GM19023 (cell line): ENCODE results near the gene SAG.

Source experiments
- ATAC-seq: cut with Tn5 transposase; IDR thresholded peaks from one replicate; pipeline ENCODE4 v1.9.1; 2021; ENCODE audit warnings: mild to moderate bottlenecking, moderate library complexity; ENCODE audit not compliant: unreplicated experiment

Gene SAG

DNA sequence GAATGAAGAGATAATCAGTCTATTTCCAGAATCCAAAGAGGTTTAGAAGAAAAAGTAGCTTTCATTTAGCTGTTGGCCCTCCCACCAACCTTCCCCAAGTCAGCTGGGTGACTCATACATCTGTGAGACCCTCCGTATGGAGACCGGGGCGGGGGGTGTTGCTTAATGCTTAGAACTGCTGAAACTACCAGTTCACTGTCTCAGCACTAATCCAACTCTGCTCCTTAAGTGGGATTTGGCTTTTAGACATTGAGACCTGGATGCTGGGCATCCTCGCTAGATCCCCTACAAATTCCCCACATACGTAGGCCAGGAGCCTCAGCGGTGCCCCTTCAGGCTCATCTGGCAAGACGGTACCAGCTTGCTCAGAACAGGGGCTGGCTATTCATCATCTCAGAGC lies at the start of gene SAG:
Gene SAG (plus strand): TSS at position 252 of the 400 bp plus-strand sequence. CDS start 1,374 bp downstream, outside the sequence.
- no peak for ATAC-seq

DNA sequence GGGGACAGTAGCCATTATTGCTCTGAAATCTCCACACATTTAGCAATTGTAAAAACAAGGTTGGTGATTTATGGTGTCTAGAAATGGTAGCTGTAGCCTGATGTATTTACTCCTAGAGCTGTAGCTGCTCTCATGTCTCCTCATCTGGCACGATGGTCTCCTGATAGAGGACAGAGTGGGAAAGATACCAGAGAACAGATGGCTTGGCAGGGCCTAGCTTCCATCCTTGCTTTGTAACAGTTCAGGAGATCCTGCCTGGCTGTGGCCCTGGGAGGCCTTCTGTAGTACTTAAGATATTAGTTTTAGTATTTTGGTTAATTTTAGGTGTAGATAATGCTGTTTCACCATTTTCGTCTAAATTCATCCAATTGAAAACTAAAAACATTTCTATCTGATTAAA lies 49.4 kb upstream of the SAG start:
- no peak for ATAC-seq

GRCh38 chr2:233259730-233260129 lies 47.9 kb upstream of the SAG start:
- ATAC-seq = no peak

GRCh38 chr2:233260661-233261060 lies 47.0 kb upstream of the SAG start:
- ATAC-seq = no peak

GRCh38 chr2:233261819-233262555 lies 45.6 kb upstream of the SAG start:
- ATAC-seq = peak; percentile 71

DNA sequence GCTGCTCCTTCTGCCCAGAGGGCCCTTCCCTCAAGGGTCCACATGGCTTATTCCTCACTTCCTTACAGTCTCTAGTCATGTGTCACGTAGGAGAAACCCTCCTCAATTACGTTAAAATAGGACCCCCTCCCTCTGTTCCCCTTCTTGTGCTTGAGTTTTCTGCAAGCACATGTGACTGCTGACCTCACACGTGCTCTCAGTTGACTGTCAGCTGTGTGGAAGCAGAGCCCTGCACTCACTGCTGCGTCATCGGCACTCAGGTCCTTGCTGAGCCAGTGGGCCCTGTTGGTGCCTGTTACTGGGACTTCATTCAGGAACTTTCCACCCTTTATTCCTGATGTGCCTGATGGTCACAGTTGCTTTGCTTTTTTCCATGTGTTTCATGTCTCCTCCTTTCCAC lies 45.1 kb upstream of the SAG start:
- no peak for ATAC-seq

DNA sequence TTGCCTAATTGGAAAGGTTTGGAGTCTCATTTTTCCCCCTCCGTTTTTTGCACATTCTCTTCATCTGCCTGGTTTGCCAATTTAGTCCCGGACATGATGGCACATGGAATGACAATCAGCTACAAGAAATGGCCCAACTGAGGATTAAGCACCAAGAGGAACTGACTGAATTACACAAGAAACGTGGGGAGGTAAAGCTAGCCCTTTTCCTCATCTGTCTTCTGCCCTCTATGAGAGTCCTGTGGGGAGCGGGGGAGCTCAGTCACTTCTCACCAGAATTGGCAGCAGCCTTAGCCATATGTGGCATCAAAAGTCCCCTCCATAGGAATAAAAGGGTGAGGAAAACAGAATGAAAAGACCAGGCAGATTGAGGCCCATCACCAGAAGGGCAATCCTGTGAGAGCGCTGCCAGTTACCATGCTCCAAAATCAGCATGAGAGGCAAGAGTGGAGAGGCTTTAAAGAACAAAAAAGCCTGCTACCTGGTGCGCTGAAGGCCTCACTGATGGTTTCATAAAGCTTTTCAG lies 44.5 kb upstream of the SAG start:
- no peak for ATAC-seq

DNA sequence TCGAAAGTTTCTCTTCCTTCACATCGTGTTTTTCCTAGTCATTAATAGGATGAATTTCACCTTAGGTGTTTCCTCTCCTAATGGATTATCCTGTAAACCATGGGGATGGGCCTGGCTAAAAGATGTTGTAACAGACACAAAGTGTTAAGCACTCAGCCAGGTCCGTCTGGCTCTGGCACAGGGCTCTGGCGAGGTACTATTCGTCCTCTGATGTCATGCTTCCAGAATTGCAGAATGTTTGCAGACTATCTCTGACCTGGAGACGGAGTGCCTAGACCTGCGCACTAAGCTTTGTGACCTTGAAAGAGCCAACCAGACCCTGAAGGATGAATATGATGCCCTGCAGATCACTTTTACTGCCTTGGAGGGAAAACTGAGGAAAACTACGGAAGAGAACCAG lies 42.9 kb upstream of the SAG start:
- ATAC-seq = no peak

GRCh38 chr2:233265899-233266431 lies 41.7 kb upstream of the SAG start:
- ATAC-seq = no peak

- no peak for ATAC-seq
These were observed 41.1 kb upstream of the SAG start for GRCh38 chr2:233266481-233266880.

DNA sequence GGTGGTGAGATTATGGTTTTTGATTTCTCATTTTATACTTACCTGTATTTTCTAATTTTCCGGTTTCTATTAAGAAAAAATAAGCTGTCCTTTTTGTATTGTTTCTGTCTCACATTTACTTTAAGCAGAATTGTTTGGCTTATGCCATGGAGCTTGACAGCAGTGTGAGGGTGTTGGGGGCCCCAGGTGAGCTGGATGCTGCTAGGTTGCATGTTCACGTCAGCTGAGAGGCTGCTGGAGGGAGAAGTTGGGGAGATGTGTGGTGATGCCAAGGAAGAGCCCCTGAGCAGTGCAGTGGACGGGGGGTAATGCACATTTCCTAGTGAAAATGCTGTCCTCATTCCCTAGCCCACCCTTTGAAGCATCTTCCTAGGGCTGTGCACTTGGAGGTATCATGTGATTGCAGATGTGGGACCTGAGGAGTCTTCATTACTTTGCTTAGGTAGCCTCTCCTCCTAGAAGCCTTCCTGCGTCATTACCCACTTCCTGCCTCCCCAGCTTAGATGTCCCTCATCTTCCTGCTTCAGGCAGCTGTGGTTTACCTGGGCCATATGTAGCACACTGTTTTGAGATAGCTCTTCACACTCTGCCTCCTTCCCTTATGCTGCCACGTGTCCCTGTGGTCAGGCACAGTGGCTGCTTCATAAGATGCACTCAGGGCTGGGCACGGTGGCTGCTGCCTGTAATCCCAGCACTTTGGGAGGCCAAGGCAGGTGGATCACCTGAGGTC lies 39.9 kb upstream of the SAG start:
- ATAC-seq = peak; percentile 57

DNA sequence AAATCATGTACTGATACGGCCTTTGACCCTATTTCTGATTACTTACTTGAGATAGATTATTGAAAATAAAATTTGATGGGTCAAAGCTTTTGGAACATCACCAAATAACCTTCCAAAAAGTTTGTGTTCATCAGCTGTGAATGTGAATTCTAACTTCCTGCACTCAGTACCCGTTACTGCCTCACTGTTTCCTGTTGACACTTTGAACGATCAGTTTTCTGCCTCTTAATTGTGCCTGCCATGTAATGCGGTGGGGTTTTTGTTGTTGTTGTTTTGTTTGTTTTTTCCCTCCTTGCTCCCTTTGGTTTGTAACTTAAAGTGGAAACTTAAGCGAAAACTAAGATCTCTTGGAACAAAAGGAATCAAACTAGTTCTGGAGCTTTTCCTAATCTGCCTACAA lies 37.2 kb upstream of the SAG start:
- ATAC-seq = no peak

DNA sequence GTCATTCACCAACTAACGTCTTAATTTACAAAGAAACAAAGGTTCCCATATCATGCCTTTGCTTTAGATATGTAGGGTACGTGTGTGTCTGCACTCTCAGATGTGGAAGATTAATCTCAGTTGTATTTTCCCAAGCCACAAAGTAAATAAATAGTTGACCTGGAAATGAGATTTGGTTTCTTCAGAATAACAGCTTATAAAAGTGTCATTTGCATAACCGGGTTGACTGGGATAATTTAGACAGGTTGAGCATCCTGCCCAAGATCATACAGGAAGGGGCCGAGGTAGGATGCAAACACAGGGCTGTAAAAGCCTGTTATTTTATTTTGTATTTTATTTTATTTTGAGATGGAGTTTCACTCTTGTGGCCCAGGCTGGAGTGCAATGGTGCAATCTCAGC lies 36.7 kb upstream of the SAG start:
- no peak for ATAC-seq

GRCh38 chr2:233271693-233272092 lies 35.9 kb upstream of the SAG start:
- no peak for ATAC-seq

GRCh38 chr2:233273120-233273519 lies 34.5 kb upstream of the SAG start:
- no peak for ATAC-seq

- no peak for ATAC-seq
These were observed 32.4 kb upstream of the SAG start for GRCh38 chr2:233275223-233275622.

GRCh38 chr2:233278921-233279320 lies 28.7 kb upstream of the SAG start:
- no peak for ATAC-seq

GRCh38 chr2:233280114-233280693 lies 27.4 kb upstream of the SAG start:
- no peak for ATAC-seq

- ATAC-seq = no peak
These were observed 26.1 kb upstream of the SAG start for GRCh38 chr2:233281553-233281952.

- ATAC-seq = no peak
These were observed 25.5 kb upstream of the SAG start for GRCh38 chr2:233281992-233282603.

DNA sequence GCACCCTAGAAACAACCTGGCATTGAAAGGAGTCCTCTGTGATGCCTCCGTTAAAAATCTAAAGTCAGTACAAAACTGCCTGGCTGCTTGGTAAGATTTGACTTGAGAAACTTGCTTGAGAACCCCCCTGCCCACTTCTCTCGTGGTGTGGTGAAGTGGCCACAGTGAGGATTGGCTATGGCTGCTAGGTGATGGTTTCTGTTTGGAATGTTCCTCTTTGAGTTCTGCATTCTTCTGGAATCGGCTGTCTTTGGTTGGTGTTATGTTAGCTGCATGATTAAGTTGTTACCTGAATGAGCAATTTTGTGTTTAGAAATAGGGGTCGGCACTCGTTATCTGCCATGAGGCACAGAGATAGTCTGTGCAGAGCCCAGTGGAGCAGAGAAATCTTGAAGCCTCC lies 21.7 kb upstream of the SAG start:
- ATAC-seq = no peak
